SKM-1 (cell line): ENCODE data around the gene DCLK3.

Source experiments
- DNase-seq: peaks from one replicate; lab custom pipeline; 2025; ENCODE audit not compliant: unreplicated experiment; lab: John Stamatoyannopoulos, UW

The DCLK3 gene

DNA sequence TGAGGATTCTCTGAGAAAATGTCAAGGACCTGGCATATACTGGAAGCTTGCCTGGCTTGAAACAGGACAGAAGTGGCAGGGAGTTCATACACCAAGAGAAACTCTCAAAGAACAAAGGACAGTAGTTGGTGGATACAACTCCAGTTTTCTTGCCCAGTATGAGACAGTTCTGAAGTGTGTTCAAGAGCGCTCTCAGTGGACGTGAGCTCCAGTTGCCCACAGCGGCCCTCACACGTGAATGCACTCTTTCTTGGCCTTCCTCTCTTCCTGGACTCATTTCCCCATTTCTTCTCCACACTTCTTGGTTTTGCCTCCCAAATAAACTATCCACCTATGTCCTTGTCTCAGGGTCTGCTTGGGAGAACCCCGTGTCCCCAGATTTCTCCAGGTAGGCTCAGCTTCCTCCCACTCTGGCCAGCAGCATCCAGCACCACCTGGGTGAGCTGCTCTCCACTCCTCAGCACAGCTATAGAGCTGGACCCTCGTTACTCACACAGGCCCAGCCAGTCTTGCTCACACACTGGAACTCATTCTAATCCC lies 54.5 kb downstream of the DCLK3 start:
- no peak for DNase-seq

DNA sequence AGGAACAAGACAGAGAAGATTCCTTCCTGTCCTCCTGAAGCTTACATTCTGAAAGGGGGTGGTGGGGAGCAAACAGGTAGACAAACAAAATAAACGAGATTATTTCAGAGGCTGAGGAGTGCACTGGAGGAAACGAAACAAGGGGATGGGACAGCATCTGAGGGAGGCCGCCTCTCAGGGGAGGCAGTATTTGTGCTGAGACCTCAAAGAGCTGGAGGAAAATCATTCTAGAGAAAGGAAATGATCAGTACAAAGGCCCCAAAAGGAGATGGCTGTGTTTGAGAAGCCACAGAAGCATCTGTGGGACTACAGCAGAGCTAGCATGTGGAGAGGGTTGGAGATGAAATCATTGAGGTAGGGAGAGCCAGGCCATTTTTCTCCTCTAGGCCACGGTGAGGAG lies 55.1 kb downstream of the DCLK3 start:
- no peak for DNase-seq

- DNase-seq, result no peak
Measured at GRCh38 chr3:36707623-36708409, 56.5 kb downstream of the DCLK3 start.

DNA sequence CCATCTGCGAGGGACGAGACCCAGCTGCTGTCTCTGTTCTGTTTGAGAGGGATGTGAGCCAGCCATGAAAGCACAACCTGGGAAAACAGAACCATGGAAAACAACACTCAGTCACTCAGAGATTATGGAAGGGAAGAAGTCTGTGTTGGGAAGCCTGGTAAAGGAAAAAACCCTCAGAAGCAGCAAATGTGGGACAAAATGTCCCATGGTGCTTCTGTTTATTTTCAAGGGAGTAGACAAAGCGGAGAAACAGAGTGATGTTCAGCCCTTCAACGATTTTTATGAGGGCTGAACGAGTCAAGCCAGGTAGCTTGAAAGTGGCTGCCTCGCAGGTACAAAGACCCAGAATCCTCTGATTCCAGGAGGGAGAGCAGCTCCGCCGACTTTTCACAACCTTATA lies 59.3 kb downstream of the DCLK3 start:
- no peak for DNase-seq

GRCh38 chr3:36704280-36704679 lies 60.1 kb downstream of the DCLK3 start:
- no peak for DNase-seq

- DNase-seq, result no peak
Measured at GRCh38 chr3:36701249-36701572, 63.1 kb downstream of the DCLK3 start.

DNA sequence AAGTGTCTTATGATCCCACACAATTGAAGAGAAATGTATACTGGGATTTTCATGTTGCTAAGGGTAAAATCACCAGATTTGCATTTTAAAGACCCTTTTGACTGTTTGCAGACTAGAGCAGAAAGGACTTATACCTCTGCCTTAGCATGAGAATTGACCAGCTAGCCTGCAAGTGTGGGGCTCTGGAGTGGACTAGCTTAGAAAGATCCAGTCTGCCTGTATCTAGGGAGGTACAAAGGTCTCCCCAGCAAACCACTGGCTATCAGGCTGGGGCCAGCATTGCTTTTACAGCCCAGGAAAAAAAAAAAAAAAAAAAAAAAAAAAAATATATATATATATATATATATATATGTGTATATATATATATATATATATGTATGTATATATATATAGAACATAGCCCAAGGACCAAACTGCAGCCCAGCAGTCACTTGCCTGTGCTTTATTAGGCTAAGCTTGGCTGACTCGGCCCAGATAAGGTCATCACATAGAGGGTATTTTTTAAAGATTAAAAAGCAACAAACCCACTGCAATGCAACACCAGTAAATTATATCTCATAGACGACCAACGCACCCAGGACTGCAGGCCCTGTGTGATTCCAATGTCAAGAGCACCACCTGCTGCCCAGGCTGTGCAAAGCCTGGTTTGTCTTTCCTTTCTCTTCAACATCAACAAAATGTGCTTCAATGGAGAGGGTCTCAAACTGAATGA lies 63.7 kb downstream of the DCLK3 start:
- DNase-seq, result peak; percentile 65

DNA sequence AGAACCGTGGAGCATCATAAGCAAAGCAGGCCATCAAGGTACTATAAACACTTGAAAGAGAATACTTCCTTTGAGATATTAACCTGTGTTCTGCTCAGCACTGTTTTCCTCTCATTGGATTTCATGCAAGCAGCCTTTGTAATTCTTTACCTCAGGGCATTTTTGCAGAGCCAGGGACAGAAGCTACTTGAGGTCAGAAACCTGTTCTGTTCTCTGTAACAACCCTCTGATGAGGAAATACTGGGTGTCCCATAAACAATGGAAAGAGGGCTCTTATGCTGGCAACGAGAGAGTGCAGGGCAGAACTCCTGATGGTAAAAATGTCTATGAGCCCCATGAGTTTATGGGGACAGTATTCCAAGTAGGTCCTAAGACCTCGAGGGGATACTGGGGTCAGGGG lies 66.0 kb downstream of the DCLK3 start:
- no peak for DNase-seq

GRCh38 chr3:36697229-36698001 lies 66.9 kb downstream of the DCLK3 start:
- no peak for DNase-seq

- DNase-seq, result no peak
Measured at GRCh38 chr3:36696799-36697198, 67.6 kb downstream of the DCLK3 start.

- no peak for DNase-seq
Measured at GRCh38 chr3:36695769-36696137, 68.6 kb downstream of the DCLK3 start.

DNA sequence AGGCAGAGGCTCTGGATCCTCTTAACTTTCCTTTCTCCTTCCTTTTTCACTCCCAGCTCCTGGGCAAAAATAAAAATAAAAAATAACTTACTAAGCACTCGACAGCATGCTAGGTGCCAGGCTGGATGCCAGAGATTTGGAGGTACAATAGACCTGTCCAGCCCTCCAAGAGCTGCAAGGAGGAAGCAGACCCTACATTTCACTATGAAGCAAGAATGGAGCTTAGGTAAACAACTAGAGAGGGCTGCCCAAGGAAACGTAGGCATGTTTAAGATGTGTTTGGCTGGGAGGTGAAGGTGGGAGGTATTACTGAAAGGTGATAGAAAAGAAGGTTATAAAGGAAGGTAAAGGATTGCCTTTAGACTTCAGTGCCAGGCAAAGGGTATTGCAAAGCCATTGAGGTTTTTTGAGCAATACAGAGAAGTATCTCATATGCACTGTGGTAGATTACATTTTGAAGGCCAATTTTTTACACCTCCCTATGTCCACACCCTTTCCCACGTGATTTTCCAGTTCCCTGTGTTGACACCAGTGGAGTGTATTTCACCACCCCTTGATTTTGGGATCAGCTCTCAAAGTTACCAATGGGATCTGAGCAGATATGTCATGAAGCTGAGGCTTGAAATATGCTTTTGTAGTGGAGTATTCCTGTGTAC lies 69.1 kb downstream of the DCLK3 start:
- DNase-seq, result no peak

GRCh38 chr3:36693670-36694069 lies 70.7 kb downstream of the DCLK3 start:
- DNase-seq, result no peak

DNA sequence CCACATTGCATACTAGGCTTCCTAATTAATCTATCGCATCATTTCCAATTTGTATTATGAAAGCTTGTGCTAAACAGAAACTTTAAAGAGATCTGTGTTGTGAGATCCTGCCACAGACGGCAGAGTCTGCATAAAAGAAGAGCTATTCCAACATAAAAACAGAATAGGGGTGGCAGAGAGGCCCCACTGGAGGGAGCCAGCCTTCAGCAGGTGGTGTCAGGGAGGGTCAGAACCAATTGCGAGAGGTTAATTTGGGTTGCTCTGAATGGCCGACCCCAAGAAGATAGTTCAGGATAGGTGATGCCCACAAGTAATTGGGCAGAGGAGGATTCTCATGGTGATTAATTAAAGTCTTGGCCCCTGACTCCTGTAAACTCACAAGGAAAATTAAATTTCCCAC lies 74.8 kb downstream of the DCLK3 start:
- no peak for DNase-seq

- no peak for DNase-seq
Measured at GRCh38 chr3:36688815-36689214, 75.5 kb downstream of the DCLK3 start.

GRCh38 chr3:36686516-36686915 lies 77.8 kb downstream of the DCLK3 start:
- DNase-seq, result no peak

DNA sequence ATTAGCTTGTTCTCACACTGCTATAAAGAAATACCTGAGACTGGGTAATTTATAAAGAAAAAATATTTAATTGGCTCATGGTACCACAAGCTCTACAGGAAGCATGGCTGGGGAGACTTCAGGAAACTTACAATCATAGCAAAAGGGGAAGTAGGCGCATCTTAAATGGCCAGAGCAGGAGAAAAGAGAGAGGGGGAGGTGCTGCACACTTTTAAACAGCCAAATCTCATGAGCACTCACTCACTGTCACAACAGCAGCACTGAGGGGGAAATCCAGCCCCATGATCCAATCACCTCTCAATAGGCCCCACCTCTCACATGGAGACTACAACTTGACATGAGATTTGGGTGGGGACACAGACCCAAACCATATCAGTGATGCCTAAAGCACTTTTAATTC lies 82.5 kb downstream of the DCLK3 start:
- no peak for DNase-seq

DNA sequence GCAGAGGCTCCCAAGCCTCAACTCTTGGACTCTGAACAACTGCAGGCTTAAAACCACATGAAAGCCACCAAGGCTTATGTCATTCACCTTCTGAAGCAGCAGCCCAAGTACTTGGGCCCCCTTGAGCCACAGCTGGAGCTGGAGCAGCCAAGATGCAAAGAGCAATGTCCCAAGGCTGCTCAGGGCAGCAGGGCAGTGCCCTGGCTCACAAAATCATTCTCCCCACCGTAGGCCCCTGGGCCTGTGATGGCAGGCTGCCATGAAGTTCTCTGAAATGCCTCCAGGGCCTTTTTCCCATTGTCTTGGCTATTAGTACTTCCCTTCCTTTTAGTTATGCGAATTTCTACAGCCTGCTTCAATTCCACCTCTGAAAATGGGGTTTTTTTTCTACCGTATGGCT lies 83.4 kb downstream of the DCLK3 start:
- DNase-seq, result no peak

- DNase-seq, result no peak
Measured at GRCh38 chr3:36679384-36680200, 84.8 kb downstream of the DCLK3 start.

- no peak for DNase-seq
Measured at GRCh38 chr3:36678216-36679013, 85.9 kb downstream of the DCLK3 start.
